MG63 (cell line): ENCODE measurements around the gene RTRAF. TPM values are rescaled to one million over a fixed set of nuclear protein-coding genes. Genes with fewer than 3 reads are reported as not detected.

Source experiments
- DNase-seq: peaks from one replicate; pipeline ENCODE4 v3.0.0-alpha.2; 2020
- H3K27me3 ChIP-seq: fragments of 250-450 bp; sonication (Bioruptor Pico); 2 replicates; pipeline ENCODE4 v1.5.1; 2020; ENCODE audit warnings: mild to moderate bottlenecking, moderate library complexity
- H3K36me3 ChIP-seq: fragments of 250-450 bp; sonication (Bioruptor Pico); 2 replicates; pipeline ENCODE4 v1.5.1; 2020; ENCODE audit warnings: mild to moderate bottlenecking, moderate library complexity
- H3K4me3 ChIP-seq: fragments of 250-450 bp; sonication (Bioruptor Pico); 2 replicates; pipeline ENCODE4 v1.5.1; 2020; ENCODE audit warnings: mild to moderate bottlenecking, moderate library complexity
- H3K9me3 ChIP-seq: fragments of 250-450 bp; sonication (Bioruptor Pico); 2 replicates; pipeline ENCODE4 v1.5.1; 2020; ENCODE audit warnings: mild to moderate bottlenecking, moderate library complexity
- total RNA-seq: library from RNA; depleted of rRNA; stranded (reverse); fragments of >200 nt; shearing (Covaris generic); gene quantifications from 2 replicates; pipeline ENCODE4 v1.2.3, GENCODE V29; 2014; ENCODE audit warnings: low replicate concordance; rRNA removed

Gene RTRAF
- 76.2 and 77.2 TPM in 2 replicates for total RNA-seq

- Histone ChIP-seq H3K36me3 (peaks cover 26% of the 10 kb centered on the region), H3K27me3 (no peaks in the 10 kb centered on the region), H3K4me3 (peak within 1 kb of the TSS; percentile 86), H3K9me3 (no peaks in the 10 kb centered on the region)
- peak; percentile 90 for DNase-seq
Observed at GRCh38 chr14:51989293-51990234, at the start of gene RTRAF. Gene RTRAF (plus strand): TSS chr14:51989546. CDS start chr14:51989640, 94 bp downstream.

DNA sequence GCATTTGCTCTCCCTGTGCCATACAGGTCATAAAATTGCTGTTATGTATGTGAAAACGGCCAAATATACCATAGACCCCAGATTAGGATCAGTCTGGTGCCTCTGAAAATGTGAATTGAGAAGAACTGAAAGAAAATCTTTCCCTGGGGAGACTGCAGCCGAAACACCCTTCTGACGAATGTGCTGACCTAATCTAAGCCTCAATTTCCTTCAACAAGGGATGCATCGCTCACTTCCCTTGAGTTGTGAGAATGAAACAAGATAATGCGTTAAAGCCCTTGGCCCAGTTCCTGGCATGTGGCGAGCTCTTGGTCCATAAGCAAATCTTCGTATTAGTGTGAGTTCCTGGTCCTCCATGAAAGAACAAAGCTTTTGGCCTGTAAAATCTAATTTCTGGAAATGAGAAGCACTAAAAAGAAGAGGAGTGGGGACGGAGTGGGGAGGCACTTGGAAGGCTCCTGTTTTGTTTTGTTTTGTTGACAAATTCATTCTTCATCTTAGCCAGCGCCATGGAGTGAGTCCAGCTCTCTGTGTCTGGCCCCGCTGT, 49.5 kb upstream of the RTRAF start:
- H3K9me3 ChIP-seq: no peaks in the 10 kb centered on the region
- DNase-seq: no peak
- H3K4me3 ChIP-seq: no peak overlapping the region
- no peaks in the 10 kb centered on the region for H3K36me3 ChIP-seq
- no peaks in the 10 kb centered on the region for H3K27me3 ChIP-seq

- no peaks in the 10 kb centered on the region for H3K27me3 ChIP-seq
- DNase-seq: no peak
- no peaks in the 10 kb centered on the region for H3K36me3 ChIP-seq
- H3K4me3 ChIP-seq: no peak overlapping the region
- H3K9me3 ChIP-seq: no peaks in the 10 kb centered on the region
Observed at GRCh38 chr14:51942971-51943370, 46.4 kb upstream of the RTRAF start.

- H3K9me3 ChIP-seq: no peaks in the 10 kb centered on the region
- no peaks in the 10 kb centered on the region for H3K36me3 ChIP-seq
- H3K27me3 ChIP-seq: no peaks in the 10 kb centered on the region
- DNase-seq: no peak
- H3K4me3 ChIP-seq: no peak overlapping the region
Observed at GRCh38 chr14:51950007-51950406, 39.3 kb upstream of the RTRAF start.

DNA sequence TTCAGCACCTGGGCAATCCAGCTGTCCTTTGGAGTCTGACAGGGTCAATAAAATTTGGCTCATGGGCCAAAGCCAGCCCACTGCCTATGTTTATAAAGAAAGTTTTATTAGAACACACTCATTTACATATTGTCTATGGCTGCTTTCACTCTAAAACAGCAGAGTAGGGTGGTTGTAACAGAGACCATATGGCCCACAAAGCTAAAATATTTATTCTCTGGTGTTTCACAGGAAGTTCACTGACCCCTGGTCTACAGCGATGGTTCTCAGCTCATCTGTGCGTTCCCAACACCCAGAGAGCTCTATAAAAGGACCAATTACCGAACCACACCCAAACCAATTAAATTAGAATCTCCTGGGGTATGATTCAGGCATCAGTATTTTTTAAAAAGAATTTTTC, 37.7 kb upstream of the RTRAF start:
- DNase-seq: no peak
- Histone ChIP-seq H3K9me3 (no peaks in the 10 kb centered on the region), H3K27me3 (no peaks in the 10 kb centered on the region), H3K36me3 (no peaks in the 10 kb centered on the region), H3K4me3 (no peak overlapping the region)

DNA sequence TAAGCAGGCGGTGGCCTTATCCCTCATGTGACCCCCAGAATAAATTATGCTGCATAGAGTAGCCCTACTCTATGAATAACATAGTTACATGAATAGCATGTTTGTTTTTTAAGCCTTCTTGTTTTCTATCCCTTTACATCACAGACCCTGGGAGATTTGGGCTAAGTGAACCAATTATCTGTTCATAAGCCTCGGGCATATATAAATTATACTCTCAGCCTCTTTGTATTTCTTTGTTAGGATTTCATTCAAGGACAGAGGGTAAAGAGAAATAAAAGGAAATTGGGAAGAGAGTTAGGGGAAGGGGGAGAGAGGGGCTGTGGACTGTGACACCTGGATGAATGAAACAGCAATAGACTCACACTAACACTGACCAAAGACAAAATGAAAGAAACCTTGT, 35.3 kb upstream of the RTRAF start:
- H3K36me3 ChIP-seq: no peaks in the 10 kb centered on the region
- no peak overlapping the region for H3K4me3 ChIP-seq
- no peak for DNase-seq
- H3K9me3 ChIP-seq: no peaks in the 10 kb centered on the region; the same call in 1 of the 2 replicates
- no peaks in the 10 kb centered on the region for H3K27me3 ChIP-seq

- Histone ChIP-seq H3K4me3 (no peak overlapping the region), H3K9me3 (no peaks in the 10 kb centered on the region; the same call in 1 of the 2 replicates), H3K27me3 (no peaks in the 10 kb centered on the region), H3K36me3 (no peaks in the 10 kb centered on the region)
- DNase-seq: no peak
Observed at GRCh38 chr14:51954657-51955056, 34.7 kb upstream of the RTRAF start.

GRCh38 chr14:51957950-51958349, 31.4 kb upstream of the RTRAF start:
- H3K4me3 ChIP-seq: no peak overlapping the region
- no peaks in the 10 kb centered on the region for H3K36me3 ChIP-seq
- H3K27me3 ChIP-seq: no peaks in the 10 kb centered on the region
- peak; percentile 1 for DNase-seq
- no peaks in the 10 kb centered on the region; the same call in 1 of the 2 replicates for H3K9me3 ChIP-seq

GRCh38 chr14:51959928-51960327, 29.4 kb upstream of the RTRAF start:
- no peaks in the 10 kb centered on the region for H3K36me3 ChIP-seq
- no peaks in the 10 kb centered on the region; the same call in 1 of the 2 replicates for H3K9me3 ChIP-seq
- DNase-seq: no peak
- H3K4me3 ChIP-seq: no peak overlapping the region
- no peaks in the 10 kb centered on the region for H3K27me3 ChIP-seq

GRCh38 chr14:51960866-51961265, 28.5 kb upstream of the RTRAF start:
- no peak for DNase-seq
- Histone ChIP-seq H3K36me3 (no peaks in the 10 kb centered on the region), H3K4me3 (no peak overlapping the region), H3K27me3 (no peaks in the 10 kb centered on the region), H3K9me3 (no peaks in the 10 kb centered on the region; the same call in 1 of the 2 replicates)

DNA sequence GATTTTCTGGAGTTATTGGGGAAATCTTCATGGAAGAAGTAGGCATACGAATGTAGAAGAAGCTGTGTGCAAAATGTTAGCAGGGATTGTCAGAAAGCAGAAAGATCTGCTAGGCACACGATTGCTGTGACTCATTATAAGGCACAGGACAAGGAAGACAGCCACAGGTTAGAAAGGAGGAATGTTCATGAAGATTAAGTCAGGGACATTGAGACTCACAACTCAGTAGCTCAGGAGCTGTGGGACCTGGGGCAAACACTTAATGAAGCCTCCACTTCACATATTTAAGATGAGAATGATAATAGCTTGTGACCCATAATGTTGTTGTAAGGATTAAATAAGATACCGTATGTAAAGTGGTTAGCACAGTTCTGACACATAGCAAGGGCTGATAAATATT, 26.6 kb upstream of the RTRAF start:
- H3K4me3 ChIP-seq: no peak overlapping the region
- no peaks in the 10 kb centered on the region for H3K27me3 ChIP-seq
- H3K9me3 ChIP-seq: no peaks in the 10 kb centered on the region; the same call in 1 of the 2 replicates
- H3K36me3 ChIP-seq: no peaks in the 10 kb centered on the region
- DNase-seq: no peak

DNA sequence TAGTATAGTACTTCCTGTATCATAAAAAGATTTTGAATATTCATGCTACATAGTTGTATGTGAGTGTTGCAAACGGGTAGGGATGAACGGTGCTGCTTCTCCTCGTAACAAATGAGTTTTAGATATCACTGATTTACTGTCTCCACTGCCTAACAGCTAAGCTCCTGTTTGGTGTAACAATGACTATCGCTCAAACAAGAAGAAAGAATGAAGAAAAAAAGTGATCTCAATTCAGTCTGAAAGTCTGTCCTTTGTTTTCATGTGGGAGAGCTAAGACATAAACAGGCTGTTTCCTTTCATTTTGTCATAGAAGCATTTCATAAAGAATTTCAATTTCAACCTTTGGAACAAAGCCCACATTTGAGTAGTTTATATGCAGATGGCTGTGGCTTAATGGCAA, 26.1 kb upstream of the RTRAF start:
- no peaks in the 10 kb centered on the region for H3K27me3 ChIP-seq
- H3K4me3 ChIP-seq: no peak overlapping the region
- DNase-seq: no peak

DNA sequence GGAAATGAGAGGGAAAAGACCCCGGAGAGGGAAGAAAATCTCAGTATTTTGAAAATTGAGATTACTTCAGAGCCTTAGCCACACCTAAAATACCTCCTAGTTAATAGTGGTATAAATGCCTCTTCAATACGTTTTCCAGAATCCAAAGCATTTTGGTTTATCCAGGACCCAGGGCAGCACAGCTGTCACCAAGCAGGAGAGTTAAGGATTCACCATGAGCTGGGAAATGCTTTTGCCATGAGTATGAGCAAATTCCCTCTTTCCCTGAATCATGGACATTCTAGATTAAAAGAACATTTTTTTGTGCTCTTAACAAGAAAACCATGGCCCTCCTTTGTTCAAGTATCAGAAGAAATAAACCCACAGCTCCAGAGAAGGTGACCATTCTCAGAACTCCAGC, 21.8 kb upstream of the RTRAF start:
- no peak overlapping the region for H3K4me3 ChIP-seq
- no peaks in the 10 kb centered on the region for H3K36me3 ChIP-seq
- H3K9me3 ChIP-seq: no peaks in the 10 kb centered on the region
- DNase-seq: no peak
- no peaks in the 10 kb centered on the region for H3K27me3 ChIP-seq

More for the DNA sequence above, 26.1 kb upstream of the RTRAF start:
- Histone ChIP-seq H3K36me3 (no peaks in the 10 kb centered on the region), H3K9me3 (no peaks in the 10 kb centered on the region)

DNA sequence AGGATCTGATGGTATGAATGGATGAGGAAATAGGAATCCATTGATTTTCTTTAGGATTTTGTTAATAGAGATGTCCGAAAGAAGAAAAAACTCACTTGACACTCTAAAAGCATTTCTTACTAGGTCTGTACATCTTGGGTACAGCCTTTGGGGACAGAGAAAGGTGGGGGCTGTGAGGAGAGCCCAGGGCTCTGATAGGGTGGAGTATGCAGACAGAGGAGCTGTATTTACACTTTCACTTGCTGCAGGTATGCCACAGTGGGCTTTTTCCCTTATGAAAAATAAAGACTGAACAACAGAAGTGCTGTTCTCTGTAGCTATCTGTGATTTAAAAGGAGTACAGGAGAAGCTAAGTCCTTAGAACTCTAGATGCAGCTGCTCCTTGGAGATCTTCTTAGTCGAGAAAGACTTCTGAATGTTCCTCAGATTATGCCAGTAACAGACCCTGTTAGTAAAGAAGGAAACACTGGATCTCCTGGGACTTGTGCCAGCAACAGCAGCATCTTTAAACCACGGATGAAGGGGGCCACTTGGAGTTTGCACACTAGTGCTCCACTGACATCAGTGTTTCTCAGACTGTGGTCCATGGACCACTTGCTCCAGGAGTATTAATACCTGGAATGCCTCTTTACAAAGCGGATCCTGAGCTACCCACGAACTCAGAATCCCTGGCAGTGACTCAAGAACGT, 19.4 kb upstream of the RTRAF start:
- no peak for DNase-seq
- no peaks in the 10 kb centered on the region for H3K36me3 ChIP-seq
- no peaks in the 10 kb centered on the region for H3K9me3 ChIP-seq
- H3K4me3 ChIP-seq: no peak overlapping the region
- H3K27me3 ChIP-seq: no peaks in the 10 kb centered on the region

DNA sequence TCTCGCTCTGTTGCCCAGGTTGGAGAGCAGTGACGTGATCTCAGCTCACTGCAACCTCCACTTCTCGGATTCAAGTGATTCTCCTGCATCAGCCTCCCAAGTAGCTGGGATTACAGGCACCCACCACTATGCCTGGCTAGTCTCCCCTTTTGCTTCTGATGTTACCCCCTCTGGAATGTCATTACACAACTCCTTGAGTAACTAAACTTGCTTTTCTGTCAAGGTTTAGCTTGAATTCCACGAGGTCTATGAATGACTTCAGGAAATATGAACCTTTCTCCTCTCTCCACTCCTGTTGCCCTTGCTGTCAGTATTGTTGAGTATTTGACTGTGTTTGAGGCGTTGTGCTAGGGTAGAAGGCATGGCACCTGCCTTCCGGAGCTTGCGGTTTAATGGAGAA, 16.8 kb upstream of the RTRAF start:
- no peak for DNase-seq
- H3K4me3 ChIP-seq: no peak overlapping the region
- H3K27me3 ChIP-seq: no peaks in the 10 kb centered on the region

GRCh38 chr14:51977075-51977474, 12.3 kb upstream of the RTRAF start:
- no peak overlapping the region for H3K4me3 ChIP-seq
- no peaks in the 10 kb centered on the region for H3K9me3 ChIP-seq
- H3K27me3 ChIP-seq: no peaks in the 10 kb centered on the region
- no peaks in the 10 kb centered on the region for H3K36me3 ChIP-seq
- DNase-seq: no peak

More for the DNA sequence above, 16.8 kb upstream of the RTRAF start:
- Histone ChIP-seq H3K9me3 (no peaks in the 10 kb centered on the region), H3K36me3 (no peaks in the 10 kb centered on the region)

DNA sequence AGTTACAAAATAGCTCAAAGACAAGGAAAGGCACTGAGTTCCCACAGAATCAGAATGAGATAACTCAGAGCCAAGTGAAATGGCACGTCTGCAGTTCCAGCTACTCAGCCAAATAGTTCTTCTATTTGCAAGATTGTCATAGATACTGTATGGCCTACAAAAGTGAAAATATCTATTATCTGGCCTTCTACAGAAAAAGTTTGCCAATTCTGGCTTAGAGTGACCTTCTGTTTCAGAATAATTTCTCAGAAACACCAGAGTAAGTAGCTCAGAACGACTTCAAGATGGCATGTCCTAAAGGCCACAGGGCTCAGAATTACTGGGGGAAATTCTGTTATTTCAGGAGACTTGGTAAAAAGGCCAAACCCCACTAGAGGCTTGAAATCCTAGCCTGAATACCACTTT, 10.7 kb upstream of the RTRAF start:
- H3K36me3 ChIP-seq: no peaks in the 10 kb centered on the region
- H3K4me3 ChIP-seq: no peak overlapping the region
- H3K27me3 ChIP-seq: no peaks in the 10 kb centered on the region
- no peaks in the 10 kb centered on the region for H3K9me3 ChIP-seq
- DNase-seq: no peak
